Duodenal mucosa (tissue), 2 donors: ENCODE measurements around the gene RGS14.

Experiments used
- H3K27ac ChIP-seq: one replicate; pipeline ENCODE4 v1.7.0; 2013; ENCODE audit warnings: low read depth, low read length
- H3K27me3 ChIP-seq, 2 donors: one replicate each; pipeline ENCODE4 v1.7.0; 2013; ENCODE audit warnings: low read length in 2 of 2, control low read depth in 1 of 2; ENCODE audit not compliant: insufficient read depth in 2 of 2, control insufficient read depth in 1 of 2
- H3K36me3 ChIP-seq, 2 donors: one replicate each; pipeline ENCODE4 v1.7.0; 2013; ENCODE audit warnings: low read length in 2 of 2, control low read depth in 1 of 2; ENCODE audit not compliant: insufficient read depth in 2 of 2, control insufficient read depth in 1 of 2
- H3K4me1 ChIP-seq, 2 donors: one replicate each; pipeline ENCODE4 v1.7.0; 2013; ENCODE audit warnings: low read length in 2 of 2, control low read depth in 1 of 2; ENCODE audit not compliant: insufficient read depth in 2 of 2, control insufficient read depth in 1 of 2
- H3K4me3 ChIP-seq, 2 donors: one replicate each; pipeline ENCODE4 v1.7.0; 2013; ENCODE audit warnings: low read length in 2 of 2, low read depth in 1 of 2
- H3K9ac ChIP-seq, 2 donors: one replicate each; pipeline ENCODE4 v1.7.0; 2013; ENCODE audit warnings: low read length in 2 of 2, low read depth in 1 of 2
- H3K9me3 ChIP-seq, 2 donors: one replicate each; pipeline ENCODE4 v1.7.0; 2013; ENCODE audit warnings: low read length in 2 of 2, control low read depth in 1 of 2; ENCODE audit not compliant: control insufficient read depth in 1 of 2

RGS14 gene

GRCh38 chr5:177392765-177393164, 35.0 kb downstream of the RGS14 start:
- Histone ChIP-seq H3K4me1 (peaks cover 13 to 23% of the 10 kb centered on the region in 2 donors), H3K9ac (no peak overlapping the region), H3K27ac (no peak overlapping the region), H3K27me3 (no peaks in the 10 kb centered on the region), H3K9me3 (no peaks in the 10 kb centered on the region), H3K4me3 (no peak overlapping the region), H3K36me3 (no peaks in the 10 kb centered on the region)

GRCh38 chr5:177393206-177393765, 35.6 kb downstream of the RGS14 start:
- Histone ChIP-seq H3K27me3 (no peaks in the 10 kb centered on the region), H3K4me1 (peaks cover 13 to 23% of the 10 kb centered on the region in 2 donors), H3K9me3 (no peaks in the 10 kb centered on the region), H3K4me3 (no peak overlapping the region), H3K36me3 (no peaks in the 10 kb centered on the region), H3K27ac (no peak overlapping the region), H3K9ac (no peak overlapping the region)

- no peaks in the 10 kb centered on the region for H3K36me3 ChIP-seq
- H3K4me3 ChIP-seq = no peak overlapping the region
- no peaks in the 10 kb centered on the region for H3K27me3 ChIP-seq
- no peaks in the 10 kb centered on the region for H3K9me3 ChIP-seq
- H3K9ac ChIP-seq = no peak overlapping the region
- H3K4me1 ChIP-seq = peaks cover 12 to 18% of the 10 kb centered on the region in 2 donors
- H3K27ac ChIP-seq = no peak overlapping the region
Observed at GRCh38 chr5:177393990-177394389, 36.3 kb downstream of the RGS14 start.

DNA sequence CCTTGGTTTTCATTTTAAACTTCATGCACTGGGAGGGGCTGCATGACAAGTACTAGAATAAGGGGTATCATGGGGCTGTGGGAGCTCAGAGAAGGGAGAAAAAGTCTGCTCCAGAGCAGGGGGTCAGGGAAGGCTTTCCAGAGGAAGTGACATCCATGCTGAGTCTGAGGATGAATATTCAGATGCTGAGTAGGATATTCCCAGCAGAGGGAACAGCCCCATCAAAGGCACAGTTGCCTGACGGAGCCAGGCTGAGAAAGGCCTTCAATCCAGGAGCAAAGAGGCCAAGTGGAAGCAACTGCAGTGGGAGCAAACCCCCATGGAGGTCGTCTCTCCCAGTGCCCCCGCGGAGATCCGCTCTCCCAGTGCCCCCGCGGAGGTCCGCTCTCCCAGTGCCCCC, 38.4 kb downstream of the RGS14 start:
- Histone ChIP-seq H3K27me3 (peaks cover 0 to 10% of the 10 kb centered on the region in 2 donors), H3K4me3 (no peak overlapping the region), H3K9ac (no peak overlapping the region), H3K36me3 (no peaks in the 10 kb centered on the region), H3K4me1 (peaks cover 4 to 7% of the 10 kb centered on the region in 2 donors), H3K27ac (no peak overlapping the region), H3K9me3 (no peaks in the 10 kb centered on the region)

DNA sequence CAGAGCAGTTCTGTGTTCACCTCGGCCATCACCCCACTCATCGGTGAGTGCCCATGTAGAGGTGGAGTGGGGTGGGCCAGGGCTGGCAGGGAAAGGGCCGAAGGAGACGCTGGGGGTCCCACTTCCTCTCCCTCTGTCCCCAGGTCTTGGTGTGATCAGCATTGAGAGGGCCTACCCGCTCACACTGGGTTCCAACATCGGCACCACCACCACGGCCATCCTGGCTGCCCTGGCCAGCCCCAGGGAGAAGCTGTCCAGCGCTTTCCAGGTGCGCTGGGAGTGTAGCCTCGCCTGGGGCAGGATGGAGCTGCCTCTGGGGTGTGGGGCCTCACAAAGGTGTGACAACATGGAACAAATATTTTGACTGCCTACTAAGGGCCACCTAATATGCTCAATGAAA, 39.1 kb downstream of the RGS14 start:
- Histone ChIP-seq H3K36me3 (no peaks in the 10 kb centered on the region), H3K27me3 (peaks cover 0 to 10% of the 10 kb centered on the region in 2 donors), H3K9me3 (no peaks in the 10 kb centered on the region), H3K4me3 (no peak overlapping the region), H3K4me1 (peaks cover 4 to 8% of the 10 kb centered on the region in 2 donors), H3K27ac (no peak overlapping the region), H3K9ac (no peak overlapping the region)

- H3K27me3 ChIP-seq = peaks cover 4 to 14% of the 10 kb centered on the region in 2 donors
Observed at GRCh38 chr5:177397875-177398390, 40.2 kb downstream of the RGS14 start.

DNA sequence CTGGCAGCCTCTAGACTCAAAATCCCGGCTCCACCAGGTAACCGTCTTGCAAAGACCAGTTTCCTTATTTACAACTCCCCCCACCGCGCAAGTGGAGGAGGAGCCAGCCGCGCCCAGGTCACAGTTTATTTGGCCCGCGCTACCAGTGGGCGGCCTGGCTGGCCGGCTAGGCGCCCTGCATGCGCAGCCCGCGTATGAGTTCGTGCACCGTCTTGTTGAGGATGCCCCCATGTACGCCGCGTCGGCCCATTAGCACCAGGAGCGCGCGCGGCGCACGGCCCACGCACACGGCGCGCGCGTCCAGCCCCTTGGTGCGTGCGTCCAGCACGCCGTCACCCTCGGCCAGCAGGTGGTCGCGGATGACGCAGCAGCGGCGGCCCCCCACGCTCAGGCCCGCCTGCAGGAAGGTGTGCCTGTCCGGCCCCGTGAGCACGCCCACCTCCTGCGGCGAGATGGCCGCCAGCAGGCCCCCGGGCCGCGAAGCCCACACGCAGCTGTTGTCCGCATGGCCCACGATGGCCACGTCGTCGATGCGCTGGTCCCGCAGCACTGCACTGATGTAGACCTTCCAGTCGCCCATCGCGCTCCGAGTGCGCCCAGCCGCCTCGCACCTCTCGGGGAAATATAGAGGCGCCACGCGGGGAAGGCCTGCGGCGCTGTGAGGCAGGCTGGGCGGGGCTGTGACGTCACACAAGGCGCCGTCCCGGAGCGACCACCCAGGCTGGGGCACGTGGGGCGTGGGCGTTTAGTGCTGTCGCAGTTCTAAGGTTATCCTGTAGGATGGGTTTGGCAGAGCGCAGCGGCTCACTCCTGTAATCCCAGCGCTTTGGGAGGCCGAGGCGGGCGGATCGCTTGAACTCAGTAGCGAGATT, 42.5 kb downstream of the RGS14 start, which contains the start of gene PFN3:
TSS of gene PFN3 (minus strand) at position 665 of the 872 bp plus-strand sequence. CDS start at position 580, 85 bp downstream.
- Histone ChIP-seq H3K9ac (peak within 1 kb of the TSS; percentile 24 to 60), H3K36me3 (no peaks in the 10 kb centered on the region), H3K4me1 (peaks cover 33 to 34% of the 10 kb centered on the region in 2 donors), H3K9me3 (no peaks in the 10 kb centered on the region), H3K4me3 (peak within 1 kb of the TSS; percentile 34 to 45), H3K27me3 (peaks cover 6 to 14% of the 10 kb centered on the region in 2 donors), H3K27ac (peak within 1 kb of the TSS; percentile 30)

More at GRCh38 chr5:177397875-177398390, 40.2 kb downstream of the RGS14 start:
- Histone ChIP-seq H3K9ac (no peak overlapping the region), H3K4me1 (peaks cover 15 to 19% of the 10 kb centered on the region in 2 donors), H3K4me3 (no peak overlapping the region), H3K9me3 (no peaks in the 10 kb centered on the region), H3K27ac (no peak overlapping the region), H3K36me3 (no peaks in the 10 kb centered on the region)

DNA sequence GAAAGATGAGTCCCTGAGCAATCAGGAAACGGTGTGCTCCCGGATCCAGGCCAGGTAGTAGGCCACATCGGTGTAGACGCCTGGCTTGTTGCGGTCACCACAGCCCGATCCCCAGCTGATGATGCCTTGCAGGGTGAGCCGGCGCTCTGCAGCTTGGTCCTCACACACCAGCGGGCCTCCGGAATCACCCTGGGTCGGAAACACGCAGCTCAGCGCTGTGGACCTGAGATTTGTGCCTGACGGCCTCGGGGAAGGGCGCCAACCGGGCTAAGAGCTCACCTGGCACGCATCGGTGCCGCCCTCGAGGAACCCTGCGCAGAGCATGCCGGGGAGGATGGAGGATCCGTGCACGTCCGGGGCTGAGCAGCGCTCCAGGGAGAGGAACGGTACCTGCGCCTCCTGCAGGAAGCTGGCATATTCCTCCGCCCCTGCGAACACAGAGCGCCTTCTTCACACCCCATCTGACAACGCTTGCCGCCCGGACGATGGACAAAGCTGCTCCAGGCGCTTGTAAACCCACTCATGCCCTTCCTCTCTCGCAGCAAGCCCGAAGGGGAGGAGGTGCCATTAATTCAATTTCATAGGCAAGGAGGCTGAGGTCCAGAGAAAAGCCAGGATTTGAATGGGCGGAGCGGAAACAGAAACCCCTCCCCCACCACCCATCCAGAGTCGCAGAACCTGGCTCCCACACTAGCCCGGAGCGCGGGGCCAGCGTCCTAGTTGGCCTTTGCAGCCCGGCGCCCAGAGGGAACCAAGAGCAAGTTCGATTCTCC, 44.7 kb downstream of the RGS14 start:
- H3K9me3 ChIP-seq = no peaks in the 10 kb centered on the region
- H3K36me3 ChIP-seq = no peaks in the 10 kb centered on the region
- H3K27ac ChIP-seq = no peak overlapping the region
- peak overlapping the region; percentile 53 to 84 for H3K4me3 ChIP-seq
- H3K4me1 ChIP-seq = peaks cover 38 to 40% of the 10 kb centered on the region in 2 donors
- H3K27me3 ChIP-seq = peaks cover 6 to 14% of the 10 kb centered on the region in 2 donors
- peak overlapping the region; percentile 69 to 91 for H3K9ac ChIP-seq

GRCh38 chr5:177403102-177403791, 45.5 kb downstream of the RGS14 start:
- Histone ChIP-seq H3K27me3 (peaks cover 6 to 14% of the 10 kb centered on the region in 2 donors), H3K4me3 (peak overlapping the region; percentile 53 to 84), H3K4me1 (peaks cover 38 to 40% of the 10 kb centered on the region in 2 donors), H3K9ac (peak overlapping the region; percentile 69 to 91), H3K36me3 (no peaks in the 10 kb centered on the region), H3K9me3 (no peaks in the 10 kb centered on the region), H3K27ac (peak overlapping the region; percentile 44)
